ENCODE results near the gene SNX27.
A peak's percentile ranks its signal among the peaks of the same experiment; 100 is the strongest.
"Not testable (repeated sequence)": the region's sequence is repeated elsewhere in the genome, so short reads cannot be mapped to it uniquely, and the experiment has no call there.

Gene SNX27

DNA sequence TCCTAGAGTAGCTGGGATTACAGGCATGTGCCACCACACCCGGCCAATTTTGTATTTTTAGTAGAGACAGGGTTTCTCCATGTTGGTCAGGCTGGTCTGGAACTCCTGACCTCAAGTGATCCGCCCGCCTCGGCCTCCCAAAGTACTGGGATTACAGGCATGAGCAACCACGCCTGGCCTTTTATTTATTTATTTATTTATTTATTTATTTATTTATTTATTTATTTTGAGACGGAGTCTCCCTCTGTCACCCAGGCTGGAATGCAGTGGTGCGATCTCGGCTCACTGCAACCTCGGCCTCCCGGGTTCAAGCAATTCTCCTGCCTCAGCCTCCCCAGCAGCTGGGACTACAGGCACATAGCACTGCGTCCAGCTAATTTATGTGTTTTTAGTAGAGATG lies 31.2 kb downstream of the SNX27 start:
- not testable (repeated sequence) for DNase-seq

- DNase-seq = no peak
These were observed 32.2 kb downstream of the SNX27 start for GRCh38 chr1:151644001-151644400.

- no peak for DNase-seq
These were observed 41.5 kb downstream of the SNX27 start for GRCh38 chr1:151653397-151653796.

DNA sequence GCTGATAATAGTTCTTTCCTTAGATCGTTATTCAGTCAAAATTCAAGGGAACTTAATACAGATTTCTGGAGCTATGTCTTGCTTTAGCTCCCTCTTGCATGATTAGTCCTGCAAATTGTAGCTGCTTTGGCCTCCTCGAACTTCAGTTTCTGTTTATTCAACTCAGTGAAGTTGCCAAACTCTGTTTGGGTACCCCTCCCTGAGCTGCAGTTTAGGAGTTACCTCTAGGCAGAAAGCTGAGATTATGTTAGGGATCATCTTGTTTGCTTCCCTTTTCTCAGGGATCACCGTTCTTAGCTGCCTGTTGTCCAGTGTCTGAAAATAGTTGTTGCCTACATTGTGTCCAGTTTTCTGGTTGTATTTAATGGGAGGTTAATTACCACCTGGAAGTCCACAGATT lies 43.5 kb downstream of the SNX27 start:
- no peak for DNase-seq

- no peak for DNase-seq
These were observed 49.9 kb downstream of the SNX27 start for GRCh38 chr1:151661751-151662150.

- DNase-seq = no peak
These were observed 56.2 kb downstream of the SNX27 start for GRCh38 chr1:151668090-151668489.

DNA sequence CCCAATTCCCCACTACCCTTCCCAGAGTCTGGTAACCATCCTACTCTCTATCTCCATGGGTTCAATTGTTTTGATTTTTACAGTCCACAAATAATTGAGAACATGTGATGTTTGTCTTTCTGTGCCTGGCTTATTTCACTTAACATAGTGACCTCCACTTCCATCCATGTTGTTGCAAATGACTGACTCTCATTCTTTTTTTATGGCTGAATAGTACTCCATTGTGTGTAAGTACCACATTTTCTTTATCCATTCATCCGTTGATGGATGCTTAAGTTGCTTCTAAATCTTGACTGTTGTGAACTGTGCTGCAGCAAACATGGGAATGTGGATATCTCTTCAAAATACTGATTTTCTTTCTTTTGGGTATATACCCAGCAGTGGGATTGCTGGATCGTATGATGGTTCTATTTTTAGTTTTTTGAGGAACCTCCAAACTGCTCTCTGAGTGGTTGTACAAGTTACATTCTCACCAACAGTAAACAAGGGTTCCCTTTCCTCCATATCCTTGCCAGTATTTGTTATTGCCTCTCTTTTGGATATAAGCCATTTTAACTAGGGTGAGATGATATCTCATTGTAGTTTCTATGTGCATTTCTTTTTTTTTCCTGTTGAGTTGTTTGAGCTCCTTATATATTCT lies 58.3 kb downstream of the SNX27 start:
- DNase-seq = not testable (repeated sequence)

DNA sequence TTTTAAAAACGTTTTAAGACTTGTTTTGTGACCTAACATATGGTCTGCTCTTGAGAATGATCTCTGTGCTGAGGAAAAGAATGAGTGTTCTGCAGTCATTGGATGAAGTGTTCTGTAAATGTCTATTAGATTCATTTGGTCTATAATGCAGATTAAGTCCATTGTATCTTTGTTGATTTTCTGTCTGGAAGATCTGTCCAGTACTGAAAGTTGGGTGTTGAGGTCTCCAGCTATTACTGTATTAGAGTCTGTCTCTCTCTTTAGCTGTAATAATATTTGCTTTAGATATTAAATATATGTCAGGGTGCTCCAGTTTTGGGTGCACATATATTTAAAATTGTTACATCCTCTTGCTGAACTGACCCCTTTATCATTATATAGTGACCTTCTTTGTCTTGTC lies 61.6 kb downstream of the SNX27 start:
- DNase-seq = no peak

DNA sequence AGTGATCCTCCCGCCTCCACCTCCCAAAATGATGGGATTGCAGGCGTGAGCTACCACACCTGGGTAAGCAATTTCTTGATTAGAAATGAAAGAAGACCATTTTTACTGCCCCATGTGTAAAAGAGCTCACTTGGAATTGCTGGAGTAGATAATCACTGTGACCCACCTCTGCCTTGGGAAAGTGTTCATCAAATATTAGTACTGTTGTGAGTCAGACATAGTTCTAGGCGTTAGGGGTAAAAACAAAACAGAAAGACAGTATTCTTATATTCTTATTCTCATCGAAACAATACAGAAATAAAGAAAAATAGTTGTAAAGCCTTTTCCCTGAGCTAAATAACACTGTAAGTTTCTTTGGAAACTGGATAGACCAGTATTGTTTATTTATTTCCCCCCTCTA lies 68.5 kb downstream of the SNX27 start:
- DNase-seq = no peak

- DNase-seq = no peak
These were observed 69.0 kb downstream of the SNX27 start for GRCh38 chr1:151680826-151681225.

- no peak for DNase-seq
These were observed 70.1 kb downstream of the SNX27 start for GRCh38 chr1:151681923-151682322.

GRCh38 chr1:151682901-151683300 lies 71.1 kb downstream of the SNX27 start:
- DNase-seq = not testable (repeated sequence)

DNA sequence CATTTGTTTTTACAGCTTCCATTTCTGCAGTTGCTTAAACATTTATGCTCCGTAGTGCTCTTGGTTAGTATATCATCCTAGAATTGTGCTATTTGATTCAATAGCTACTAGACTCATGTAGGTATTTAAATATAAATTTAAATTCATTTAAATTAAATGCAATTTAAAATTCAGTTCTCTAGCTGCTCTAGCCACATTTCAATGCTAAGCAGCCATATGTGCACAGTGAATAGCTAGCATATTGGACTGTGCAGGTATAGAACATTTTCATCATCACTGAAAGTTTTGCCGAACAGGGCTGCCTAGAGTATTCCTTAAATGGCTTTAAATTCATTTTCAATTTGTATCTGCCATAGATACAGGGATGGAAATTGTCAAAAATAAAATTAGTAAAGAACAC lies 72.3 kb downstream of the SNX27 start:
- DNase-seq = no peak

DNA sequence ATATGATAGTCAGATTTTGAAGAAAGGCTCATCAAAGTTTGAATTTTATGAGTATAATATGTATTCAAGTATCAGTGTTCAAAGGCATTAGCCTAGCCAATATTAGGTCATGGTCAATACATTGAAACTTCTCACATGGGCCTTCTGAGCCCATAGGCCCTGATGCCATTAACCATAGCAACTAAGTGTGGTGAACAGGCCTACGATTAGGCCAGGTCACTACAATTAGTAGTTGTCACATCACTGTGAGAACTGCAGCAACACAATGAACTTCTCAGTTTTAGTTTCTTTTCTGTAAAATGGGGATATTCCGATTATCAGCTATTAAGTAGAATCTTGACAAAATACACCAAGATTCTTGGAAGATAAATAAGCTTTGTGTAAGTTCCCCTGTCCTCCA lies 74.7 kb downstream of the SNX27 start:
- no peak for DNase-seq

DNA sequence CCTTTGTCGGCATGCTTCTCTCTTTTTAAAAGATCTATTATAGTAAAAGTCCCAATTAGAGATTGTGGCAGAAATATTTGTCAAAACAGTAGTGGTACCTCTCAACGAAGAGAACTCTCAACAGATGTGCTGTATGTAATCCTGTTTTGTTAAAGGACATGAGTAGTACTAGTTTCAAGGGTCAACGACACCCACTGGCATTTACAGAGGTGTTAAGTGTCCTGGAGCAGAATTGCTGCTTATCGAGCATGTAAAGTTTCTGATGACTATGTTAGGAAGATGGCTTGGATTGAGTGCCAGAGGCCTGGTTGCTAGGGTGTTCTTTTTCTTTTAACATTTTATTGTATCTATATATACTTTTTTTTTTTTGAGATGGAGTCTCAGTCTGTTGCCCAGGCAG lies 77.6 kb downstream of the SNX27 start:
- no peak for DNase-seq

DNA sequence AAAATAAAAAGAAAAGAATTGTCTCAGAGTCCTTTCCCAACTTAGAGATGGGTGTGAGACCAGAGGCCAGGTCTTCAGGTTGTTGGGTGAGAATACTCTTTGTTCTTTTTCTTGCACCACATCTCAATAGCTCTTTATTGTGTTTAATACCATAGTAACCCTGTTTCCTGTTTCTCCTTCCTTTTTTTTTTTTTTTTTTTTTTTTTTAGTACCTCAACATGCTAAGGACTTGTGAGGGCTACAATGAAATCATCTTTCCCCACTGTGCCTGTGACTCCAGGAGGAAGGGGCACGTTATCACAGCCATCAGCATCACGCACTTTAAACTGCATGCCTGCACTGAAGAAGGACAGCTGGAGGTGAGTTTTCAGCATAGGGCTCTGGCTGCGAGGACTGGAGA lies 80.4 kb downstream of the SNX27 start:
- DNase-seq = no peak

GRCh38 chr1:151693057-151693651 lies 81.3 kb downstream of the SNX27 start:
- peak; percentile 29 for DNase-seq

GRCh38 chr1:151701515-151701914 lies 89.7 kb downstream of the SNX27 start:
- DNase-seq = no peak

DNA sequence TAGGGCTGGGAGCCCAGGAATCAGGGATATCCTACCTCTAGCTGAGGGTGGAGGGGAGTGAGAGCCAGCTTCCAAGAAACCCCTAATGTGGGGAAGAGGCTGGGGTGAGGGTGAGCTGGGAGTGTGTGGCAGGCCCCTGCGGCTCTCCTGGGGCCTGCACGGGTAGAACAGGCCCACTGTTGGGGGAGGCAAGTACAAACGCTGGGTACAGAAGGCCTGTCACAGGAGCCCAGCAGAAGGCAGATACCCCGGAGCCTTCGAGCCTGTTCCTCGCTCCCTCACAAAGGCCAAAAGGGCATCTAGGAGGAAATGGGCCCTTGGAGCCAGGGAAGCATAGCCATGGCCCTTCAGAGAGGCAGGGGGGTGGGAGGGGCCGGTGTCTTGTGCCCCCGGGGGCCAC lies 91.1 kb downstream of the SNX27 start:
- DNase-seq = no peak

GRCh38 chr1:151703813-151704212 lies 92.0 kb downstream of the SNX27 start:
- DNase-seq = no peak

- no peak for DNase-seq
These were observed 92.4 kb downstream of the SNX27 start for GRCh38 chr1:151704246-151704645.

GRCh38 chr1:151705146-151705545 lies 93.3 kb downstream of the SNX27 start:
- DNase-seq = no peak

GRCh38 chr1:151705753-151706463 lies 94.1 kb downstream of the SNX27 start:
- no peak for DNase-seq

Data from COR-L47 (cell line).